Gastroesophageal sphincter (tissue), 4 donors: Measurements from ENCODE around the gene SIRPA. TPM values are rescaled to one million over a fixed set of nuclear protein-coding genes. Genes with fewer than 3 reads are reported as not detected.

Experiments
- ATAC-seq: fragments of 150-250 bp; one replicate; pipeline ENCODE4 v1.9.1; 2016; ENCODE audit warnings: mild to moderate bottlenecking, moderate library complexity
- H3K27ac ChIP-seq, 4 donors: fragments of 200-600 bp; sonication (generic) in 3 of 4; 1 replicate in 3 of 4; 2 replicates in 1 of 4; pipeline ENCODE4 v1.5.1; 2016 to 2019
- H3K27me3 ChIP-seq: fragments of 200-600 bp; sonication (generic); one replicate; pipeline ENCODE4 v1.5.1; 2019
- H3K36me3 ChIP-seq, 2 donors: fragments of 200-600 bp; sonication (generic); one replicate each; pipeline ENCODE4 v1.5.1; 2019; ENCODE audit warnings: control low read depth in 1 of 2
- H3K4me1 ChIP-seq, 3 donors: fragments of 200-600 bp; sonication (generic); 1 replicate in 2 of 3; 2 replicates in 1 of 3; pipeline ENCODE4 v1.5.1; 2016 to 2019; ENCODE audit warnings: control low read depth in 2 of 3
- H3K4me3 ChIP-seq, 2 donors: fragments of 200-600 bp; sonication (generic); one replicate each; pipeline ENCODE4 v1.5.1; 2019; ENCODE audit warnings: mild to moderate bottlenecking in 1 of 2, moderate library complexity in 1 of 2
- H3K9me3 ChIP-seq, 3 donors: fragments of 200-600 bp; sonication (generic); one replicate each; pipeline ENCODE4 v1.5.1; 2017 to 2019; ENCODE audit warnings: control low read depth in 2 of 3
- CTCF ChIP-seq, 4 experiments: fragments of 200-600 bp in 2 of 4; fragments of 450-650 bp in 2 of 4; sonication (generic) in 1 of 4; IDR thresholded peaks; one replicate each; pipeline ENCODE4 v1.5.1; 2017 to 2019; ENCODE audit warnings: antibody characterized with exemption in 4 of 4, mild to moderate bottlenecking in 2 of 4, moderate library complexity in 2 of 4
- EP300 ChIP-seq: sonication (generic); formaldehyde crosslinking; IDR thresholded peaks from one replicate; pipeline ENCODE4 v1.6.1; 2017; ENCODE audit warnings: antibody characterized with exemption, mild to moderate bottlenecking
- POLR2A ChIP-seq, 2 donors: fragments of 450-650 bp; IDR thresholded peaks; one replicate each; pipeline ENCODE4 v1.6.1; 2017; ENCODE audit warnings: antibody characterized with exemption in 2 of 2, mild to moderate bottlenecking in 2 of 2, moderate library complexity in 1 of 2
- POLR2AphosphoS5 ChIP-seq: sonication (generic); formaldehyde crosslinking; IDR thresholded peaks from one replicate; pipeline ENCODE4 v1.6.1; 2017; ENCODE audit warnings: antibody characterized with exemption
- WGBS, 2 donors: methylation state at CpG; one replicate each; pipeline ENCODE4 v1.1.5; 2018; ENCODE audit warnings: low coverage in 1 of 2; 5-methylcytosine and 5-hydroxymethylcytosine counted together
- total RNA-seq, 4 donors: library from RNA; depleted of rRNA; stranded (reverse); fragments of >200 nt; gene quantifications; one replicate each; pipeline ENCODE4 v1.1.0, GENCODE V29; 2016

Gene SIRPA
- total RNA-seq, 4 donors from 2014 or later = 11.7 to 31.7 (median 27.4) TPM

GRCh38 chr20:1891263-1892118 is 3.7 kb upstream of the SIRPA start:
- Histone ChIP-seq H3K36me3 (no peaks in the 10 kb centered on the region), H3K27me3 (no peaks in the 10 kb centered on the region), H3K4me3 (no peak overlapping the region), H3K9me3 (no peaks in the 10 kb centered on the region), H3K27ac (no peak overlapping the region), H3K4me1 (peaks cover 0 to 56% (median 0%) of the 10 kb centered on the region in 3 donors)
- no peak for TF ChIP-seq EP300
- TF ChIP-seq POLR2AphosphoS5 = no peak
- no peak for TF ChIP-seq POLR2A (IDR thresholded peaks at IDR 0.05)
- TF ChIP-seq CTCF (IDR thresholded peaks at IDR 0.05) = no peak
- 75 to 76% methylated on average over 5 to 11 of the region's 17 CpGs for WGBS, 2 donors
- no peak for ATAC-seq

- H3K4me1 ChIP-seq = peaks cover 0 to 57% (median 0%) of the 10 kb centered on the region in 3 donors
These were observed 3.2 kb upstream of the SIRPA start for GRCh38 chr20:1892119-1892385.

GRCh38 chr20:1893721-1894470 is 1.3 kb upstream of the SIRPA start:
- Histone ChIP-seq H3K27me3 (no peaks in the 10 kb centered on the region), H3K9me3 (no peaks in the 10 kb centered on the region), H3K36me3 (no peaks in the 10 kb centered on the region), H3K27ac (peak overlapping the region; percentile 84 to 99 (median 96)), H3K4me1 (peaks cover 0 to 69% (median 7%) of the 10 kb centered on the region in 3 donors), H3K4me3 (peak overlapping the region; percentile 80 to 83)
- ATAC-seq = no peak
- TF ChIP-seq CTCF (IDR thresholded peaks at IDR 0.05) (no peak), POLR2AphosphoS5 (peak; percentile 20)
- 1 to 26% methylated on average over 10 to 13 of the region's 54 CpGs for WGBS, 2 donors

More at GRCh38 chr20:1892119-1892385, 3.2 kb upstream of the SIRPA start:
- Histone ChIP-seq H3K27me3 (no peaks in the 10 kb centered on the region), H3K4me3 (no peak overlapping the region), H3K36me3 (no peaks in the 10 kb centered on the region), H3K27ac (no peak overlapping the region), H3K9me3 (no peaks in the 10 kb centered on the region)
- ATAC-seq = no peak
- TF ChIP-seq EP300 (no peak), CTCF (IDR thresholded peaks at IDR 0.05) (no peak), POLR2A (IDR thresholded peaks at IDR 0.05) (no peak), POLR2AphosphoS5 (no peak)
- 100% methylated on average over 1 of the region's 1 CpG; no CpG with 5 or more reads in 1 of the 2 donors for WGBS, 2 donors

- Histone ChIP-seq H3K36me3 (no peaks in the 10 kb centered on the region), H3K9me3 (no peaks in the 10 kb centered on the region), H3K4me3 (peak overlapping the region; percentile 80 to 83), H3K27me3 (no peaks in the 10 kb centered on the region), H3K27ac (peak overlapping the region; percentile 84 to 99 (median 96)), H3K4me1 (peaks cover 0 to 69% (median 7%) of the 10 kb centered on the region in 3 donors)
- peak; percentile 71 for ATAC-seq
- TF ChIP-seq POLR2AphosphoS5 (no peak), POLR2A (IDR thresholded peaks at IDR 0.05) (peak; percentile 38 to 43), CTCF (IDR thresholded peaks at IDR 0.05) (peak in 3 of 4 experiments; percentile 14 to 21 (median 16)), EP300 (no peak)
- 0% methylated on average over 2 of the region's 70 CpGs; no CpG with 5 or more reads in 1 of the 2 donors for WGBS, 2 donors
These were observed 696 bp upstream of the SIRPA start for GRCh38 chr20:1894471-1894950.
